Activated T-helper 17 cell treated with anti-CD3 and anti-CD28 coated beads, Interleukin-2, amount 50 U/mL, for 72 hours (primary cell): ENCODE measurements around the gene C2orf76. TPM values are rescaled to one million over a fixed set of nuclear protein-coding genes. Genes with fewer than 3 reads are reported as not detected.
A peak's percentile ranks its signal among the peaks of the same experiment; 100 is the strongest.
"Not testable (repeated sequence)": the region's sequence is repeated elsewhere in the genome, so short reads cannot be mapped to it uniquely, and the experiment has no call there.

Experiments
- ATAC-seq: fragments of 150-1000 bp; cut with Tn5 transposase; replicated peaks from 2 replicates; pipeline ENCODE4 v1.10.0; 2021; ENCODE audit warnings: mild to moderate bottlenecking, moderate library complexity
- H3K27ac Mint-ChIP-seq: one replicate; pipeline ENCODE4 v1.8.0; 2022; ENCODE audit warnings: mixed read lengths
- H3K27me3 Mint-ChIP-seq: one replicate; pipeline ENCODE4 v1.8.0; 2022; ENCODE audit warnings: mixed read lengths
- H3K36me3 Mint-ChIP-seq: one replicate; pipeline ENCODE4 v1.8.0; 2022; ENCODE audit warnings: low read depth, mild to moderate bottlenecking, mixed read lengths
- H3K4me1 Mint-ChIP-seq: one replicate; pipeline ENCODE4 v1.8.0; 2022; ENCODE audit warnings: mixed read lengths
- H3K4me3 Mint-ChIP-seq: one replicate; pipeline ENCODE4 v1.8.0; 2022; ENCODE audit warnings: mild to moderate bottlenecking, mixed read lengths
- H3K9me3 Mint-ChIP-seq: one replicate; pipeline ENCODE4 v1.8.0; 2022; ENCODE audit warnings: mixed read lengths
- total RNA-seq, 2 donors: library from RNA; stranded (reverse); gene quantifications; one replicate each; pipeline ENCODE4 v1.2.3, GENCODE V29; 2022

The C2orf76 gene
- 10 to 100 TPM in 1 of 2 donors, 1 to 10 TPM in 1; 9.6 to 11.7 TPM for total RNA-seq

- Mint-ChIP-seq H3K4me1 (peaks cover 18% of the 10 kb centered on the region), H3K36me3 (peaks cover 51% of the 10 kb centered on the region), H3K4me3 (peak within 1 kb of the TSS; percentile 97), H3K9me3 (no peaks in the 10 kb centered on the region), H3K27me3 (no peaks in the 10 kb centered on the region), H3K27ac (peak within 1 kb of the TSS; percentile 95)
- ATAC-seq = peak; percentile 97
Measured at GRCh38 chr2:119366649-119367471, at the start of gene C2orf76, which contains the start of gene DBI. C2orf76 (minus strand) TSS chr2:119366834; CDS start chr2:119339959, 26,875 bp downstream. DBI (plus strand) TSS chr2:119366977; CDS start chr2:119367052, 75 bp downstream.

- Mint-ChIP-seq H3K27ac (no peak overlapping the region), H3K4me3 (no peak overlapping the region), H3K27me3 (peaks cover 19% of the 10 kb centered on the region), H3K36me3 (no peaks in the 10 kb centered on the region), H3K4me1 (no peaks in the 10 kb centered on the region), H3K9me3 (no peaks in the 10 kb centered on the region)
- no peak for ATAC-seq
Measured at GRCh38 chr2:119415630-119416029, 49.0 kb upstream of the C2orf76 start.

GRCh38 chr2:119414894-119415293 lies 48.3 kb upstream of the C2orf76 start:
- Mint-ChIP-seq H3K4me3 (no peak overlapping the region), H3K9me3 (no peaks in the 10 kb centered on the region), H3K27me3 (peaks cover 21% of the 10 kb centered on the region), H3K27ac (no peak overlapping the region), H3K36me3 (no peaks in the 10 kb centered on the region), H3K4me1 (no peaks in the 10 kb centered on the region)
- ATAC-seq = no peak

GRCh38 chr2:119409506-119409905 lies 42.9 kb upstream of the C2orf76 start:
- H3K4me3 Mint-ChIP-seq = no peak overlapping the region
- H3K27ac Mint-ChIP-seq = no peak overlapping the region
- no peaks in the 10 kb centered on the region for H3K4me1 Mint-ChIP-seq
- no peaks in the 10 kb centered on the region for H3K36me3 Mint-ChIP-seq
- ATAC-seq = no peak
- H3K9me3 Mint-ChIP-seq = no peaks in the 10 kb centered on the region
- peaks cover 18% of the 10 kb centered on the region for H3K27me3 Mint-ChIP-seq

- no peaks in the 10 kb centered on the region for H3K4me1 Mint-ChIP-seq
- no peak overlapping the region for H3K27ac Mint-ChIP-seq
- no peak for ATAC-seq
- no peaks in the 10 kb centered on the region for H3K9me3 Mint-ChIP-seq
- no peaks in the 10 kb centered on the region for H3K36me3 Mint-ChIP-seq
- H3K4me3 Mint-ChIP-seq = no peak overlapping the region
- H3K27me3 Mint-ChIP-seq = peaks cover 14% of the 10 kb centered on the region
Measured at GRCh38 chr2:119408221-119408619, 41.6 kb upstream of the C2orf76 start.

- Mint-ChIP-seq H3K27me3 (peaks cover 13% of the 10 kb centered on the region), H3K27ac (no peak overlapping the region), H3K4me3 (no peak overlapping the region), H3K36me3 (no peaks in the 10 kb centered on the region), H3K9me3 (no peaks in the 10 kb centered on the region), H3K4me1 (no peaks in the 10 kb centered on the region)
- ATAC-seq = no peak
Measured at GRCh38 chr2:119407430-119408220, 41.0 kb upstream of the C2orf76 start.

GRCh38 chr2:119405151-119405550 lies 38.5 kb upstream of the C2orf76 start:
- no peaks in the 10 kb centered on the region for H3K36me3 Mint-ChIP-seq
- no peaks in the 10 kb centered on the region for H3K9me3 Mint-ChIP-seq
- H3K4me1 Mint-ChIP-seq = no peaks in the 10 kb centered on the region
- ATAC-seq = no peak
- no peak overlapping the region for H3K27ac Mint-ChIP-seq
- peaks cover 6% of the 10 kb centered on the region for H3K27me3 Mint-ChIP-seq
- H3K4me3 Mint-ChIP-seq = no peak overlapping the region

GRCh38 chr2:119403618-119404017 lies 37.0 kb upstream of the C2orf76 start:
- not testable (repeated sequence) for H3K4me1 Mint-ChIP-seq, H3K4me3 Mint-ChIP-seq, H3K36me3 Mint-ChIP-seq, ATAC-seq, H3K27ac Mint-ChIP-seq, H3K9me3 Mint-ChIP-seq, H3K27me3 Mint-ChIP-seq

GRCh38 chr2:119402645-119403560 lies 36.3 kb upstream of the C2orf76 start:
- no peak for ATAC-seq
- Mint-ChIP-seq H3K9me3 (no peaks in the 10 kb centered on the region), H3K27me3 (peaks cover 7% of the 10 kb centered on the region), H3K27ac (no peak overlapping the region), H3K36me3 (no peaks in the 10 kb centered on the region), H3K4me1 (no peaks in the 10 kb centered on the region), H3K4me3 (no peak overlapping the region)

- Mint-ChIP-seq H3K4me1 (no peaks in the 10 kb centered on the region), H3K4me3 (no peak overlapping the region), H3K27me3 (peaks cover 7% of the 10 kb centered on the region), H3K9me3 (no peaks in the 10 kb centered on the region), H3K27ac (no peak overlapping the region), H3K36me3 (no peaks in the 10 kb centered on the region)
- no peak for ATAC-seq
Measured at GRCh38 chr2:119402106-119402505, 35.5 kb upstream of the C2orf76 start.

- Mint-ChIP-seq H3K4me3 (no peak overlapping the region), H3K4me1 (no peaks in the 10 kb centered on the region), H3K27me3 (peaks cover 7% of the 10 kb centered on the region), H3K36me3 (no peaks in the 10 kb centered on the region), H3K9me3 (no peaks in the 10 kb centered on the region), H3K27ac (no peak overlapping the region)
- ATAC-seq = no peak
Measured at GRCh38 chr2:119397196-119397595, 30.6 kb upstream of the C2orf76 start.

GRCh38 chr2:119393971-119394748 lies 27.5 kb upstream of the C2orf76 start:
- Mint-ChIP-seq H3K4me3 (no peak overlapping the region), H3K4me1 (no peaks in the 10 kb centered on the region), H3K36me3 (no peaks in the 10 kb centered on the region), H3K9me3 (no peaks in the 10 kb centered on the region), H3K27me3 (peaks cover 3% of the 10 kb centered on the region), H3K27ac (no peak overlapping the region)
- ATAC-seq = no peak

GRCh38 chr2:119389615-119390306 lies 23.1 kb upstream of the C2orf76 start:
- H3K9me3 Mint-ChIP-seq = peaks cover 3% of the 10 kb centered on the region
- no peak overlapping the region for H3K4me3 Mint-ChIP-seq
- no peak overlapping the region for H3K27ac Mint-ChIP-seq
- H3K4me1 Mint-ChIP-seq = peaks cover 7% of the 10 kb centered on the region
- no peaks in the 10 kb centered on the region for H3K36me3 Mint-ChIP-seq
- ATAC-seq = no peak
- peaks cover 7% of the 10 kb centered on the region for H3K27me3 Mint-ChIP-seq
